Limb (tissue), 2 donors: ENCODE measurements around the gene TBX5.

Source experiments
- DNase-seq, 2 donors: peaks; one replicate each; pipeline ENCODE4 v3.0.0-alpha.2; 2016; ENCODE audit errors: extremely low spot score in 2 of 2

Gene TBX5

GRCh38 chr12:114320968-114321367, 85.0 kb downstream of the TBX5 start:
- DNase-seq: no peak

- DNase-seq: no peak
Measured at GRCh38 chr12:114320101-114320500, 85.8 kb downstream of the TBX5 start.

- DNase-seq: no peak
Measured at GRCh38 chr12:114319422-114319821, 86.5 kb downstream of the TBX5 start.

- DNase-seq: no peak
Measured at GRCh38 chr12:114318984-114319383, 87.0 kb downstream of the TBX5 start.

GRCh38 chr12:114316076-114316475, 89.9 kb downstream of the TBX5 start:
- DNase-seq: peak in 1 of 2 donors; percentile 11

GRCh38 chr12:114314974-114315720, 90.8 kb downstream of the TBX5 start:
- DNase-seq: no peak

- no peak for DNase-seq
Measured at GRCh38 chr12:114314403-114314802, 91.5 kb downstream of the TBX5 start.

- no peak for DNase-seq
Measured at GRCh38 chr12:114313910-114314309, 92.0 kb downstream of the TBX5 start.

- peak in 1 of 2 donors; percentile 50 for DNase-seq
Measured at GRCh38 chr12:114311974-114312373, 94.0 kb downstream of the TBX5 start.

- no peak for DNase-seq
Measured at GRCh38 chr12:114306646-114307045, 99.3 kb downstream of the TBX5 start.

- DNase-seq: no peak
Measured at GRCh38 chr12:114305446-114305845, 100.5 kb downstream of the TBX5 start.
